Bronchial epithelial cell (primary cell): ENCODE measurements around the gene PLEKHG2. TPM values are rescaled to one million over a fixed set of nuclear protein-coding genes. Genes with fewer than 3 reads are reported as not detected.

Experiments used
- DNase-seq: peaks from one replicate; pipeline ENCODE4 v3.0.0-alpha.2; 2010; ENCODE audit warnings: low read depth
- FAIRE-seq: peaks from 2 replicates; lab custom pipeline; 2011; peaks lifted over from hg19 to GRCh38; lab: Jason Lieb, UNC
- H3K27me3 ChIP-seq: 2 replicates; pipeline ENCODE4 v1.5.1; 2011; ENCODE audit warnings: low read length; ENCODE audit not compliant: control insufficient read depth, insufficient read depth
- H3K36me3 ChIP-seq: 2 replicates; pipeline ENCODE4 v1.5.1; 2011; ENCODE audit warnings: low read length; ENCODE audit not compliant: control insufficient read depth, insufficient read depth
- H3K4me3 ChIP-seq: 2 replicates; pipeline ENCODE4 v1.5.1; 2011; ENCODE audit warnings: mild to moderate bottlenecking, low read depth, low read length, control low read depth
- CTCF ChIP-seq: IDR thresholded peaks from 2 replicates; pipeline ENCODE4 v1.5.1; 2011; ENCODE audit warnings: mild to moderate bottlenecking, moderate library complexity, low read length, control low read depth, inconsistent platforms; ENCODE audit not compliant: insufficient read depth, severe bottlenecking
- total RNA-seq: library from RNA; depleted of rRNA; stranded (reverse); fragments of >200 nt; gene quantifications from 2 replicates; pipeline ENCODE4 v1.2.1, GENCODE V29; 2014

The PLEKHG2 gene
- total RNA-seq, 1 donor from 2014 or later: 5.3 TPM

DNA sequence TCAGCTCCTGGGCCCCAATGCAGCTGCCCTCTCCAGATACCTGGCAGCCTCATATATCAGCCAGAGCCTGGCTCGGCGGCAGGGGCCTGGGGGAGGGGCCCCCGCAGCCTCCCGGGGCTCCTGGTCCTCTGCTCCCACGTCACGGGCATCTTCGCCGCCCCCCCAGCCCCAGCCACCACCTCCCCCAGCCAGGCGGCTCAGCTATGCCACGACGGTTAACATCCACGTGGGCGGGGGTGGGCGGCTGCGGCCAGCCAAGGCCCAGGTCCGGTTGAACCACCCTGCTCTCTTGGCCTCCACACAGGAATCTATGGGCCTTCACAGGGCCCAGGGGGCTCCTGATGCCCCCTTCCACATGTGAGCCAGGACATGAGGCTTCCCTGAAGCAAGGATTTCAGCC, 12.5 kb downstream of the PLEKHG2 start:
- FAIRE-seq (no peak), DNase-seq (no peak)
- Histone ChIP-seq H3K27me3 (no peaks in the 10 kb centered on the region), H3K4me3 (no peak overlapping the region), H3K36me3 (peaks cover 6% of the 10 kb centered on the region)
- TF ChIP-seq CTCF: no peak

DNA sequence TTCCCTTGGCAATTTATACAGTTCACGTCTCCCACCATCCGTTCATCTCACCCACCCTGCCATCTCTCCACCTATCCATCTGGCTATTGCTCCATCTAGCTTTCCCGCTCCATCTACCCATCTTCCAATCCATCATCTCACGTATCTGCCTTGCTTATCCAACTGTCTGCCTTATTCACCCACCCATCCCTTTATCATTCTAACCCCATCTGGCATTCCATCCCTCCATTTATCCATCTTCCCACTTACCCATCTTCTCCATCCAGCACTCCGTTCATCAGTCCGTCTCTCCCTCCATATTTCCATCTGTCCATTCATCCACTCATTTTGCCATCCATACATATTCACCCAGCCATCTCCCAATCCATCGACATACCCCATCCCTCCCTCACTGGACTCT, 13.3 kb downstream of the PLEKHG2 start:
- Histone ChIP-seq H3K36me3 (peaks cover 4% of the 10 kb centered on the region), H3K27me3 (no peaks in the 10 kb centered on the region), H3K4me3 (no peak overlapping the region)
- TF ChIP-seq CTCF: no peak
- DNase-seq (no peak), FAIRE-seq (peak; percentile 60)

GRCh38 chr19:39426170-39426569, 13.7 kb downstream of the PLEKHG2 start:
- no peak for DNase-seq
- no peak for TF ChIP-seq CTCF
- H3K27me3 ChIP-seq: no peaks in the 10 kb centered on the region
- FAIRE-seq: no peak
- H3K4me3 ChIP-seq: no peak overlapping the region
- peaks cover 4% of the 10 kb centered on the region for H3K36me3 ChIP-seq

DNA sequence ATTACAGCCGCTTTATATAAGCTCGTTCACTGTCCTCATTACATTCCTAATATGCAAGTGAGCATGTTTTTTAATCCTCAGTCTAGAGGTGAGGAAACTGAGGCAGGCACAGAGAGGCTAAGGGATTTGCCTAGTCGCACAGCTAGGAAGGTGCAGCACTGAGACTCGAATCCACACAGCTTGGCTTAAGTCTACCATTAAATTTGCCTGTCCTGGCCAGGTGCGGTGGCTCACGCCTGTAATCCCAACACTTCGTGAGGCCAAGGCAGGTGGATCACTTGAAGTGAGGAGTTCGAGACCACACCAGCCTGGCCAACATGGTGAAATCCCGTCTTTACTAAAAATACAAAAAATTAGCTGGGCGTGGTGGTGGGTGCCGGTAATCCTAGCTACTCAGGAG, 15.2 kb downstream of the PLEKHG2 start:
- no peak overlapping the region for H3K4me3 ChIP-seq
- FAIRE-seq: no peak
- TF ChIP-seq CTCF: no peak

DNA sequence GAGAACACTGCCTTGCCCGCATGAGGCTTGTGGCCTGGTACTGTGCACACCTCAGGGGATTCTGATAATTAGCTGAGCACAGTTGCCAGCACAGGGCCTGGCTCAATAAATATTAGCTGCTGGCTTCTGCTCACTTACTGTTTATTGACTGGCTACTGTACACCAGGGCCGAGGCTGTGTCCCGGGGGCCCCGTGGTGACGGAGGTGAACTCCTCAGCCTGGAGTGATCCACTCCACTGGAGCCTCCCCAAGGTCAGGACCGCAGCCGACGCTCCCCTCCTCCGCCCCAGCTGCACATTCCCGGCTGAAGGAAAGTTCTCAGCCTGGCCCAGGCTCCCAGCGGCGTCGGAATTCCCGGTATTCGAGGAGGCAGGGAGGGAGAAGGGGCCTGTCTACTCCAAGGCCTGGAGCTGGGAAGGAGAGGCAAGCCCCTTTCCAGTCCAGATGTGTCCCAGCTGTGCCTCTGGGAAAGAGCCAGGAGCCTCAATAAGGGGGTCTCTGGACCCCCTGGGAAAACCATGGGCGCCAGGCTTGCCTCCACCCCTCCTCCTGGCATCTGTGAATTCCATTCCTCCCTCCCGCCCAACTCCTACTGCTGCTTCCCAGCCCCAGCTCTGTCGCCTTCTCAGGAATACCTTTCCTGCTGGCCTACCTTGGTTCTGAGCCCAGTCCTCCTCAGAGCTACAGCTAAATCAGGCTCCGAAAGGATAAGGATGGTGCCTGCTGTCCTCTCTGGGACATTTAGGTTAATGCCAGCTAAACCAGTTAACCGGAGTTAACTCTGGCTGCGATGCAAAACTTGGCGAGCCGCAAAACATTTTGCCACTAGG, 16.0 kb downstream of the PLEKHG2 start:
- no peaks in the 10 kb centered on the region for H3K27me3 ChIP-seq
- TF ChIP-seq CTCF: no peak
- no peak for FAIRE-seq
- peaks cover 11% of the 10 kb centered on the region for H3K36me3 ChIP-seq
- H3K4me3 ChIP-seq: no peak overlapping the region
- no peak for DNase-seq

More for the DNA sequence above, 15.2 kb downstream of the PLEKHG2 start:
- H3K36me3 ChIP-seq: peaks cover 6% of the 10 kb centered on the region
- no peaks in the 10 kb centered on the region for H3K27me3 ChIP-seq
- no peak for DNase-seq
